Liver (tissue), 3 donors: ENCODE measurements around the gene PITPNM2.
"Not testable (repeated sequence)": the region's sequence is repeated elsewhere in the genome, so short reads cannot be mapped to it uniquely, and the experiment has no call there.

Source experiments
- EGR1 ChIP-seq, 2 donors: IDR thresholded peaks; 2 replicates each; pipeline ENCODE4 v1.6.1; 2016 to 2018; ENCODE audit warnings: antibody characterized with exemption in 2 of 2, low read depth in 2 of 2
- GABPA ChIP-seq, 2 donors: IDR thresholded peaks in 1 of 2; conservative IDR thresholded peaks in 1 of 2; 2 replicates each; pipeline ENCODE4 v1.6.1; 2016; ENCODE audit warnings: antibody characterized with exemption in 2 of 2, mild to moderate bottlenecking in 1 of 2, moderate library complexity in 1 of 2
- HNF4A ChIP-seq, 2 donors: conservative IDR thresholded peaks; 2 replicates each; pipeline ENCODE4 v1.6.1; 2016; ENCODE audit warnings: antibody characterized with exemption in 2 of 2, mild to moderate bottlenecking in 2 of 2
- HNF4G ChIP-seq: IDR thresholded peaks from 2 replicates; pipeline ENCODE4 v1.6.1; 2016; ENCODE audit warnings: antibody characterized with exemption
- JUND ChIP-seq, 2 donors: IDR thresholded peaks; 2 replicates each; pipeline ENCODE4 v1.6.1; 2016; ENCODE audit warnings: antibody characterized with exemption in 2 of 2
- NR2F2 ChIP-seq: IDR thresholded peaks from 2 replicates; pipeline ENCODE4 v1.6.1; 2016; ENCODE audit warnings: antibody characterized with exemption
- RAD21 ChIP-seq, 2 donors: IDR thresholded peaks; 2 replicates each; pipeline ENCODE4 v1.6.1; 2016; ENCODE audit warnings: antibody characterized with exemption in 2 of 2, mild to moderate bottlenecking in 2 of 2
- REST ChIP-seq: IDR thresholded peaks from 2 replicates; pipeline ENCODE4 v1.6.1; 2016; ENCODE audit warnings: antibody characterized with exemption, mild to moderate bottlenecking
- SP1 ChIP-seq: IDR thresholded peaks from 2 replicates; pipeline ENCODE4 v1.6.1; 2018; ENCODE audit warnings: antibody characterized with exemption, mild to moderate bottlenecking
- TAF1 ChIP-seq: conservative IDR thresholded peaks from 2 replicates; pipeline ENCODE4 v1.6.1; 2016; ENCODE audit warnings: antibody characterized with exemption, mild to moderate bottlenecking
- YY1 ChIP-seq: IDR thresholded peaks from 2 replicates; pipeline ENCODE4 v1.6.1; 2016; ENCODE audit warnings: antibody characterized with exemption, mild to moderate bottlenecking
- TF ChIP-seq, protein P1 (sequence below): IDR thresholded peaks from 2 replicates; pipeline ENCODE4 v1.6.1; 2016; ENCODE audit warnings: antibody characterized with exemption
- TF ChIP-seq, protein P2 (sequence below): fragments of 150-350 bp; IDR thresholded peaks from 2 replicates; pipeline ENCODE4 v1.5.1; 2017; ENCODE audit warnings: improper control_type of control experiment, low read depth, low read length; ENCODE audit not compliant: missing input control
- TF ChIP-seq, protein P3 (sequence below): IDR thresholded peaks from 2 replicates; pipeline ENCODE4 v1.6.1; 2016; ENCODE audit warnings: antibody characterized with exemption
- donor health status: healthy.
- donor health status: healthy.

DNA sequence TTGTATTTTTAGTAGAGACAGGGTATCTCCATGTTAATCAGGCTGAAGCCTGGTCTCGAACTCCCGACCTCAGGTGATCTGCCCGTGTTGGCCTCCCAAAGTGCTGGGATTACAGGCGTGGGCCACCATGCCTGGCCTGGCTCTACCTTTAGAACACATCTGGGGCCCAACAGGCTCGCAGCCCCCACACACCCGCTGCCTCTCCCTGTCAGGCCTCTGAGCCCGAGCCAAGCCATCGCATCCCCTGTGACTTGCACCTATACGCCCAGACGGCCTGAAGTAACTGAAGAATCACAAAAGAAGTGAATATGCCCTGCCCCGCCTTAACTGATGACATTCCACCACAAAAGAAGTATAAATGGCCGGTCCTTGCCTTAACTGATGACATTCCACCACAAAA lies 46.8 kb downstream of the PITPNM2 start:
- TF ChIP-seq, protein P1, sequence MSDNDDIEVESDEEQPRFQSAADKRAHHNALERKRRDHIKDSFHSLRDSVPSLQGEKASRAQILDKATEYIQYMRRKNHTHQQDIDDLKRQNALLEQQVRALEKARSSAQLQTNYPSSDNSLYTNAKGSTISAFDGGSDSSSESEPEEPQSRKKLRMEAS = not testable (repeated sequence)
- TF ChIP-seq RAD21 (IDR thresholded peaks at IDR 0.05); EGR1 (IDR thresholded peaks at IDR 0.05; ENCODE audit: low read depth in 2 of 2); YY1; SP1; REST; HNF4A (conservative IDR thresholded peaks at IDR 0.05); JUND (IDR thresholded peaks at IDR 0.05); GABPA (IDR thresholded peaks at IDR 0.05 in 1 of 2, conservative IDR thresholded peaks at IDR 0.05 in 1 of 2); TAF1; NR2F2; HNF4G: not testable (repeated sequence)
- TF ChIP-seq, protein P2, sequence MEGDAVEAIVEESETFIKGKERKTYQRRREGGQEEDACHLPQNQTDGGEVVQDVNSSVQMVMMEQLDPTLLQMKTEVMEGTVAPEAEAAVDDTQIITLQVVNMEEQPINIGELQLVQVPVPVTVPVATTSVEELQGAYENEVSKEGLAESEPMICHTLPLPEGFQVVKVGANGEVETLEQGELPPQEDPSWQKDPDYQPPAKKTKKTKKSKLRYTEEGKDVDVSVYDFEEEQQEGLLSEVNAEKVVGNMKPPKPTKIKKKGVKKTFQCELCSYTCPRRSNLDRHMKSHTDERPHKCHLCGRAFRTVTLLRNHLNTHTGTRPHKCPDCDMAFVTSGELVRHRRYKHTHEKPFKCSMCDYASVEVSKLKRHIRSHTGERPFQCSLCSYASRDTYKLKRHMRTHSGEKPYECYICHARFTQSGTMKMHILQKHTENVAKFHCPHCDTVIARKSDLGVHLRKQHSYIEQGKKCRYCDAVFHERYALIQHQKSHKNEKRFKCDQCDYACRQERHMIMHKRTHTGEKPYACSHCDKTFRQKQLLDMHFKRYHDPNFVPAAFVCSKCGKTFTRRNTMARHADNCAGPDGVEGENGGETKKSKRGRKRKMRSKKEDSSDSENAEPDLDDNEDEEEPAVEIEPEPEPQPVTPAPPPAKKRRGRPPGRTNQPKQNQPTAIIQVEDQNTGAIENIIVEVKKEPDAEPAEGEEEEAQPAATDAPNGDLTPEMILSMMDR = not testable (repeated sequence)
- TF ChIP-seq, protein P3, sequence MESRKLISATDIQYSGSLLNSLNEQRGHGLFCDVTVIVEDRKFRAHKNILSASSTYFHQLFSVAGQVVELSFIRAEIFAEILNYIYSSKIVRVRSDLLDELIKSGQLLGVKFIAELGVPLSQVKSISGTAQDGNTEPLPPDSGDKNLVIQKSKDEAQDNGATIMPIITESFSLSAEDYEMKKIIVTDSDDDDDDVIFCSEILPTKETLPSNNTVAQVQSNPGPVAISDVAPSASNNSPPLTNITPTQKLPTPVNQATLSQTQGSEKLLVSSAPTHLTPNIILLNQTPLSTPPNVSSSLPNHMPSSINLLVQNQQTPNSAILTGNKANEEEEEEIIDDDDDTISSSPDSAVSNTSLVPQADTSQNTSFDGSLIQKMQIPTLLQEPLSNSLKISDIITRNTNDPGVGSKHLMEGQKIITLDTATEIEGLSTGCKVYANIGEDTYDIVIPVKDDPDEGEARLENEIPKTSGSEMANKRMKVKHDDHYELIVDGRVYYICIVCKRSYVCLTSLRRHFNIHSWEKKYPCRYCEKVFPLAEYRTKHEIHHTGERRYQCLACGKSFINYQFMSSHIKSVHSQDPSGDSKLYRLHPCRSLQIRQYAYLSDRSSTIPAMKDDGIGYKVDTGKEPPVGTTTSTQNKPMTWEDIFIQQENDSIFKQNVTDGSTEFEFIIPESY = not testable (repeated sequence)
